A673 (cell line): Measurements from ENCODE around the gene TFCP2L1. TPM values are rescaled to one million over a fixed set of nuclear protein-coding genes. Genes with fewer than 3 reads are reported as not detected.
A peak's percentile ranks its signal among the peaks of the same experiment; 100 is the strongest.

Experiments used
- BruUV-seq: library from RNA; stranded (reverse); fragments of 400-500 nt; replicated peaks from 2 replicates; lab custom pipeline; 2021; lab: Mats Ljungman, UMichigan
- CTCF ChIA-PET: fragments of 300-600 bp; sonication (Branson Sonifier 250); formaldehyde crosslinking; loops from one replicate; lab custom pipeline; 2022; ENCODE audit warnings: antibody characterized with exemption; lab: Charles Lee
- POLR2A ChIA-PET: fragments of 300-600 bp; sonication (Branson Sonifier 250); formaldehyde crosslinking; loops from one replicate; lab custom pipeline; 2022; ENCODE audit warnings: antibody characterized with exemption; ENCODE audit not compliant: low non-redundant PET; lab: Charles Lee
- DNase-seq: peaks from one replicate; pipeline ENCODE4 v3.0.0-alpha.2; 2015; ENCODE audit warnings: low spot score
- H3K27ac ChIP-seq: fragments of 200-600 bp; sonication (generic); 2 replicates; pipeline ENCODE4 v1.5.1; 2016; ENCODE audit warnings: mixed run types, low read depth, mild to moderate bottlenecking, mixed read lengths, antibody characterized with exemption, low read length; ENCODE audit not compliant: poor library complexity, severe bottlenecking
- H3K27me3 ChIP-seq: fragments of 200-600 bp; sonication (generic); replicated peaks from 2 replicates; pipeline ENCODE4 v1.6.1; 2017; ENCODE audit warnings: mixed run types, low read depth, mild to moderate bottlenecking, mixed read lengths, antibody characterized with exemption, low read length; ENCODE audit not compliant: insufficient read depth, poor library complexity
- H3K36me3 ChIP-seq: fragments of 200-600 bp; sonication (generic); 2 replicates; pipeline ENCODE4 v1.6.1; 2016; ENCODE audit warnings: mixed run types, mild to moderate bottlenecking, mixed read lengths, antibody characterized with exemption, low read length; ENCODE audit not compliant: insufficient read depth, poor library complexity, severe bottlenecking
- H3K4me1 ChIP-seq: fragments of 200-600 bp; sonication (generic); 2 replicates; pipeline ENCODE4 v1.6.1; 2017; ENCODE audit warnings: mixed run types, mild to moderate bottlenecking, mixed read lengths, antibody characterized with exemption, low read length; ENCODE audit not compliant: insufficient read depth, poor library complexity, severe bottlenecking
- H3K4me3 ChIP-seq: fragments of 200-600 bp; sonication (generic); 2 replicates; pipeline ENCODE4 v1.5.1; 2016; ENCODE audit warnings: low read depth, mixed run types, mild to moderate bottlenecking, mixed read lengths, low read length; ENCODE audit not compliant: poor library complexity, severe bottlenecking
- H3K9me3 ChIP-seq: fragments of 200-600 bp; sonication (generic); 2 replicates; pipeline ENCODE4 v1.6.1; 2016; ENCODE audit warnings: mixed run types, low read depth, mild to moderate bottlenecking, mixed read lengths, antibody characterized with exemption, low read length; ENCODE audit not compliant: poor library complexity, severe bottlenecking
- CTCF ChIP-seq: fragments of 300-800, 200-600 bp; sonication (generic); conservative IDR thresholded peaks from 2 replicates; pipeline ENCODE4 v1.5.1; 2017; ENCODE audit warnings: low read depth, mild to moderate bottlenecking, antibody characterized with exemption, low read length, moderate library complexity, mixed read lengths
- EZH2 ChIP-seq: fragments of 200-600 bp; sonication (generic); IDR thresholded peaks from 2 replicates; pipeline ENCODE4 v1.6.1; 2017; ENCODE audit warnings: borderline replicate concordance, low read depth, mild to moderate bottlenecking, mixed read lengths, antibody characterized with exemption, low read length; ENCODE audit not compliant: poor library complexity, severe bottlenecking
- intact Hi-C: fragments of 100-400 bp; cut with micrococcal nuclease; formaldehyde crosslinking; loops from one replicate; pipeline ENCODE4 v1.10.0; 2022; ENCODE audit not compliant: unreplicated experiment
- total RNA-seq: library from RNA; stranded (reverse); gene quantifications from 2 replicates; pipeline ENCODE4 v1.2.3, GENCODE V29; 2021

Gene TFCP2L1
- total RNA-seq, 1 experiment from 2014 or later: not detected

GRCh38 chr2:121237980-121238665 is 46.9 kb downstream of the TFCP2L1 start:
- no peaks in the 10 kb centered on the region for H3K27me3 ChIP-seq
- no TSS peak for BruUV-seq
- H3K4me1 ChIP-seq: no peaks in the 10 kb centered on the region
- TF ChIP-seq EZH2: no peak
- TF ChIP-seq CTCF: no peak
- intact Hi-C loops: no loop called here
- no peak overlapping the region for H3K27ac ChIP-seq
- POLR2A ChIA-PET: no interaction called here
- peak; percentile 43 for DNase-seq
- H3K9me3 ChIP-seq: no peaks in the 10 kb centered on the region
- no peaks in the 10 kb centered on the region for H3K36me3 ChIP-seq
- no peak overlapping the region for H3K4me3 ChIP-seq
- CTCF ChIA-PET: no interaction called here

GRCh38 chr2:121237336-121237979 is 47.5 kb downstream of the TFCP2L1 start:
- Histone ChIP-seq H3K27me3 (no peaks in the 10 kb centered on the region), H3K27ac (no peak overlapping the region), H3K4me1 (no peaks in the 10 kb centered on the region), H3K4me3 (no peak overlapping the region), H3K36me3 (no peaks in the 10 kb centered on the region), H3K9me3 (no peaks in the 10 kb centered on the region)
- ChIA-PET CTCF (no interaction called here), POLR2A (no interaction called here)
- no peak for DNase-seq
- BruUV-seq: no TSS peak
- TF ChIP-seq EZH2 (no peak), CTCF (no peak)
- intact Hi-C loops: no loop called here

GRCh38 chr2:121236650-121237180 is 48.3 kb downstream of the TFCP2L1 start:
- BruUV-seq: no TSS peak
- TF ChIP-seq EZH2 (no peak), CTCF (no peak)
- Histone ChIP-seq H3K27ac (no peak overlapping the region), H3K4me1 (no peaks in the 10 kb centered on the region), H3K36me3 (no peaks in the 10 kb centered on the region), H3K27me3 (no peaks in the 10 kb centered on the region), H3K9me3 (no peaks in the 10 kb centered on the region), H3K4me3 (no peak overlapping the region)
- intact Hi-C loops: no loop called here
- POLR2A ChIA-PET: no interaction called here
- no peak for DNase-seq
- CTCF ChIA-PET: no interaction called here
